RWPE1 (cell line): Measurements from ENCODE around the gene KISS1R.

Experiments used
- CTCF ChIA-PET: fragments of 350-600 bp; sonication (Branson Sonifier 250); formaldehyde crosslinking; extraction: SDS; loops from one replicate; lab custom pipeline; 2021; lab: Yijun Ruan, JAX
- POLR2A ChIA-PET: fragments of 400-600 bp; formaldehyde crosslinking; extraction: SDS; loops from one replicate; lab custom pipeline; 2020; ENCODE audit warnings: antibody characterized with exemption; ENCODE audit not compliant: low non-redundant PET; lab: Yijun Ruan, JAX
- DNase-seq: peaks from one replicate; pipeline ENCODE4 v3.0.0; 2012; ENCODE audit warnings: low spot score
- H3K27ac ChIP-seq: fragments of 450-650 bp; 2 replicates; pipeline ENCODE4 v1.5.1; 2017
- CTCF ChIP-seq: fragments of 450-650 bp; conservative IDR thresholded peaks from 2 replicates; pipeline ENCODE4 v1.5.1; 2017; ENCODE audit warnings: low read depth, mild to moderate bottlenecking

KISS1R gene

GRCh38 chr19:944171-944567 lies 27.0 kb downstream of the KISS1R start:
- ChIA-PET POLR2A (interaction anchor here (0.6 kb wide), 1 partner anchor 229 kb away, joined by 17 read pairs; no protein-coding TSS in a partner anchor), CTCF (no interaction called here)
- no peak overlapping the region for H3K27ac ChIP-seq
- no peak for DNase-seq
- TF ChIP-seq CTCF: no peak

- no peak for DNase-seq
- H3K27ac ChIP-seq: no peak overlapping the region
- no peak for TF ChIP-seq CTCF
- ChIA-PET POLR2A (interaction anchor here (0.6 kb wide), 1 partner anchor 228 kb away, joined by 17 read pairs; no protein-coding TSS in a partner anchor), CTCF (no interaction called here)
Observed at GRCh38 chr19:944663-945241, 27.6 kb downstream of the KISS1R start.

GRCh38 chr19:945401-946252 lies 28.5 kb downstream of the KISS1R start:
- POLR2A ChIA-PET: no interaction called here
- DNase-seq: no peak
- CTCF ChIA-PET: no interaction called here
- TF ChIP-seq CTCF: no peak
- no peak overlapping the region for H3K27ac ChIP-seq

GRCh38 chr19:947090-947706 lies 30.1 kb downstream of the KISS1R start:
- CTCF ChIA-PET: no interaction called here
- no peak for TF ChIP-seq CTCF
- POLR2A ChIA-PET: no interaction called here
- H3K27ac ChIP-seq: no peak overlapping the region
- DNase-seq: no peak

GRCh38 chr19:947707-948539 lies 30.8 kb downstream of the KISS1R start:
- no peak overlapping the region for H3K27ac ChIP-seq
- no peak for DNase-seq
- TF ChIP-seq CTCF: no peak

More at GRCh38 chr19:947707-948539, 30.8 kb downstream of the KISS1R start:
- POLR2A ChIA-PET: interaction anchor here (0.6 kb wide), 1 partner anchor 50 kb away, joined by 5 read pairs; no protein-coding TSS in a partner anchor
- CTCF ChIA-PET: interaction anchor here (0.6 to 0.8 kb wide), 2 partner anchors 14 to 280 kb away, joined by 3 to 6 read pairs; no protein-coding TSS in a partner anchor
